Measurements from ENCODE around the gene SEM1.

DNA sequence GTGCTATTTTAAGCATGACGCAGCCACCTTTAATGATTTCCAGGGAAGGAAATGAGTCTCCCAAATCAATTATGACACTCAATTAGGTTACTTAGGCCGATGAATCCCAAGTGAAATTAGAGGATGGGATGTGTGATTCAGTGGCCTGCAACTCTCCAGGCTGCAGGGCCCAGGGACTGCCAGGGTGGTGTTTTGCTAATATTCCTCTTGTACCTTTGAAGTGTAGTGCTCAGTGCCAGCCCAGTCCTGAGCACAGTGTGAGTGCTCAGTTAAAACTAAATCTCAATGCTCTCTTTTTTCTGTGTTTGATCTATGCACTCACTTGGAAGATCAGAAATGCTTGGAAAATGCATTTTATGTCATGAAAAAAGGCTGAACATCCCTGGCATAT is 51.6 kb downstream of the SEM1 start:
- TF ChIP-seq, protein P1, sequence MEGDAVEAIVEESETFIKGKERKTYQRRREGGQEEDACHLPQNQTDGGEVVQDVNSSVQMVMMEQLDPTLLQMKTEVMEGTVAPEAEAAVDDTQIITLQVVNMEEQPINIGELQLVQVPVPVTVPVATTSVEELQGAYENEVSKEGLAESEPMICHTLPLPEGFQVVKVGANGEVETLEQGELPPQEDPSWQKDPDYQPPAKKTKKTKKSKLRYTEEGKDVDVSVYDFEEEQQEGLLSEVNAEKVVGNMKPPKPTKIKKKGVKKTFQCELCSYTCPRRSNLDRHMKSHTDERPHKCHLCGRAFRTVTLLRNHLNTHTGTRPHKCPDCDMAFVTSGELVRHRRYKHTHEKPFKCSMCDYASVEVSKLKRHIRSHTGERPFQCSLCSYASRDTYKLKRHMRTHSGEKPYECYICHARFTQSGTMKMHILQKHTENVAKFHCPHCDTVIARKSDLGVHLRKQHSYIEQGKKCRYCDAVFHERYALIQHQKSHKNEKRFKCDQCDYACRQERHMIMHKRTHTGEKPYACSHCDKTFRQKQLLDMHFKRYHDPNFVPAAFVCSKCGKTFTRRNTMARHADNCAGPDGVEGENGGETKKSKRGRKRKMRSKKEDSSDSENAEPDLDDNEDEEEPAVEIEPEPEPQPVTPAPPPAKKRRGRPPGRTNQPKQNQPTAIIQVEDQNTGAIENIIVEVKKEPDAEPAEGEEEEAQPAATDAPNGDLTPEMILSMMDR (IDR thresholded peaks at IDR 0.05) = no peak
- TF ChIP-seq POLR2A (IDR thresholded peaks at IDR 0.05) = no peak
- no peak for TF ChIP-seq POLR2AphosphoS5 (IDR thresholded peaks at IDR 0.05)
